Neutrophil (primary cell): ENCODE measurements around the gene TLK1.

Experiments
- H3K27ac ChIP-seq: fragments of 200-600 bp; sonication (generic); 2 replicates; pipeline ENCODE4 v1.5.1; 2016; ENCODE audit warnings: mild to moderate bottlenecking, moderate library complexity
- H3K27me3 ChIP-seq: fragments of 200-600 bp; sonication (generic); 2 replicates; pipeline ENCODE4 v1.6.0; 2016; ENCODE audit warnings: mild to moderate bottlenecking
- H3K36me3 ChIP-seq: fragments of 200-600 bp; sonication (generic); 2 replicates; pipeline ENCODE4 v1.5.1; 2017
- H3K4me1 ChIP-seq, 2 experiments: fragments of 200-600 bp in 1 of 2; sonication (generic) in 1 of 2; 1 replicate in 1 of 2; 2 replicates in 1 of 2; pipeline versions ENCODE4 v1.5.1 to v1.6.1; 2013 to 2016; ENCODE audit warnings: low read depth in 1 of 2, low read length in 1 of 2, mild to moderate bottlenecking in 1 of 2, moderate library complexity in 1 of 2; ENCODE audit not compliant: control insufficient read depth in 1 of 2, insufficient read depth in 1 of 2
- H3K4me3 ChIP-seq, 2 experiments: fragments of 200-600 bp in 1 of 2; sonication (generic) in 1 of 2; 1 replicate in 1 of 2; 2 replicates in 1 of 2; pipeline ENCODE4 v1.5.1; 2013 to 2016; ENCODE audit warnings: low read depth in 1 of 2, low read length in 1 of 2, mild to moderate bottlenecking in 1 of 2, moderate library complexity in 1 of 2
- H3K9me3 ChIP-seq: fragments of 200-600 bp; sonication (generic); 2 replicates; pipeline ENCODE4 v1.5.1; 2016
- CTCF ChIP-seq: fragments of 200-600 bp; sonication (generic); IDR thresholded peaks from 2 replicates; pipeline ENCODE4 v1.5.1; 2016; ENCODE audit warnings: antibody characterized with exemption

TLK1 gene

GRCh38 chr2:171160956-171161740 is 455 bp upstream of the TLK1 start:
- Histone ChIP-seq H3K4me1 (peaks cover 33 to 43% of the 10 kb centered on the region in 2 experiments), H3K4me3 (peak overlapping the region; percentile 80 to 88), H3K27me3 (no peaks in the 10 kb centered on the region), H3K36me3 (no peaks in the 10 kb centered on the region), H3K27ac (peak overlapping the region; percentile 90), H3K9me3 (no peaks in the 10 kb centered on the region)
- TF ChIP-seq CTCF: no peak

- Histone ChIP-seq H3K27me3 (no peaks in the 10 kb centered on the region), H3K36me3 (no peaks in the 10 kb centered on the region), H3K4me1 (peaks cover 35 to 46% of the 10 kb centered on the region in 2 experiments), H3K27ac (peak overlapping the region; percentile 90), H3K9me3 (no peaks in the 10 kb centered on the region), H3K4me3 (peak overlapping the region; percentile 80 to 88)
- no peak for TF ChIP-seq CTCF
Observed at GRCh38 chr2:171159372-171160118, 1.1 kb downstream of the TLK1 start.

- no peak for TF ChIP-seq CTCF
- peak overlapping the region; percentile 80 to 88 for H3K4me3 ChIP-seq
- H3K4me1 ChIP-seq: peaks cover 38 to 53% of the 10 kb centered on the region in 2 experiments
- H3K36me3 ChIP-seq: no peaks in the 10 kb centered on the region
- H3K27ac ChIP-seq: peak overlapping the region; percentile 90
- no peaks in the 10 kb centered on the region for H3K9me3 ChIP-seq
- no peaks in the 10 kb centered on the region for H3K27me3 ChIP-seq
Observed at GRCh38 chr2:171158790-171159371, 1.8 kb downstream of the TLK1 start.

GRCh38 chr2:171158036-171158789 is 2.5 kb downstream of the TLK1 start:
- Histone ChIP-seq H3K27me3 (no peaks in the 10 kb centered on the region), H3K36me3 (no peaks in the 10 kb centered on the region), H3K4me3 (no peak overlapping the region), H3K27ac (no peak overlapping the region), H3K4me1 (peaks cover 34 to 53% of the 10 kb centered on the region in 2 experiments), H3K9me3 (no peaks in the 10 kb centered on the region)
- no peak for TF ChIP-seq CTCF

GRCh38 chr2:171157109-171157500 is 3.6 kb downstream of the TLK1 start:
- Histone ChIP-seq H3K4me3 (no peak overlapping the region), H3K36me3 (no peaks in the 10 kb centered on the region), H3K4me1 (peaks cover 30 to 47% of the 10 kb centered on the region in 2 experiments), H3K9me3 (no peaks in the 10 kb centered on the region), H3K27me3 (no peaks in the 10 kb centered on the region), H3K27ac (no peak overlapping the region)
- no peak for TF ChIP-seq CTCF
